Measurements from ENCODE around the gene TMEM132C. TPM values are rescaled to one million over a fixed set of nuclear protein-coding genes. Genes with fewer than 3 reads are reported as not detected.

The TMEM132C gene
- total and polyA plus RNA-seq, 2 of the 4 experiments (the other 2 are of a cell fraction), result not detected

DNA sequence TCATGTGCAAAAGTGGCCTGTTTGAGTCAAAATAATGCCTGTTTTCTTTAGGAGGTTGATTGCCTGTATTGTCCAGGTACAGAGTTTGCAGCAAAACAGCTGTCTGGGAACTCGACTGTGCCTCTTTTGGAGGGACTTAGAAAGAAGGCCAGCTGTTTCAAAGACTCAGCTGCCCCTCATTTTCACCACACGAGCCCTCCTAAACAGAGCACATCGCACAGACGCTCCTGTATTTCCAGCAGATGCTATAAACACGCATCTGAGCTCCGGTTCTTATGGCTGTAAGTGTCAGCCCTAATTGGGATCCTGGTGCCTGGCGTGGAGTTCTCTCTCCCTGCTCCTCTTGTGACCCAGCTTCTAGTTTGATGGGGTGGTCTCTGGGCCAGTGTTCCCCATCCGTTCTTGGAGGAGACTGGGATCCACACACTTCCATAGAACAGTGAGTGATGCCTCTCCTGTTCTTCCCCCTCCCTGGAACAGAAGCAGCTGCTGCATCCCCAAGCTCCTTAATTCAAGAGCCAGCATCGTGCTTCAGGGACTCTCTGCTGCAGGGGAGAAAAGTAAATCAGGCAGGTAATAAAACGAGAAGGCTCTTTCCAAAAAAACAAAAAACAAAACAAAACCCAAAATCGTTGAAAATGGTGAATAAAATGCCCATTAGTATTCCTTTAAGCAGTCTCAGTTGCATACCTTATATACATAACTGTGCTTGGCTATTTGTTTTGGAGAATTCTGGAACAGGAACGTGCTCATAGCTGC is 287.8 kb downstream of the TMEM132C start:
- no TSS peak for BruUV-seq (replicated peaks)
- dilution Hi-C loops (cut with HindIII; ENCODE audit: low sequenced_read_pairs, unreplicated experiment) (no loop called here), intact Hi-C loops (cut with micrococcal nuclease) (no loop called here), in situ Hi-C loops (cut with MboI; ENCODE audit: low sequenced_read_pairs) (no loop called here)
- no peak overlapping the region for H4K5ac ChIP-seq (ENCODE audit: low read depth, low read length)
- no peak overlapping the region for H3K4me3 ChIP-seq (ENCODE audit: insufficient read depth, low read depth, low read length)
- no peak overlapping the region for H2AK9ac ChIP-seq (replicated peaks; ENCODE audit: low read depth, low read length, poor library complexity)
- no peak overlapping the region for H4K8ac ChIP-seq (ENCODE audit: low read depth in 2 of 2, low read length in 2 of 2)
- H3K18ac ChIP-seq (ENCODE audit: low read depth, low read length), result no peak overlapping the region
- no peaks in the 10 kb centered on the region for H3K9me1 ChIP-seq (ENCODE audit: insufficient read depth, low read length)
- H2AK5ac ChIP-seq (ENCODE audit: low read depth, low read length), result no peak overlapping the region
- H3K56ac ChIP-seq (ENCODE audit: extremely low read depth, insufficient read depth, low read length), result no peak overlapping the region
- H2BK15ac ChIP-seq (ENCODE audit: low read depth, low read length), result no peak overlapping the region
- H3K4me2 ChIP-seq (ENCODE audit: low read depth, low read length), result no peak overlapping the region
- ATAC-seq (ENCODE audit: low read depth), result no peak
- WGBS, 2 experiments (ENCODE audit: extremely low coverage in 2 of 2, insufficient read length in 1 of 2), result no CpG with 5 or more reads among the region's 12 CpGs
- no peaks in the 10 kb centered on the region for H3K36me3 ChIP-seq (ENCODE audit: control insufficient read depth, insufficient read depth, low read length)
- no peak overlapping the region for H4K91ac ChIP-seq (ENCODE audit: insufficient read depth, low read depth, low read length)
- peaks cover 39% of the 10 kb centered on the region for H3K9me3 ChIP-seq (ENCODE audit: control insufficient read depth, insufficient read depth, low read length)
- TF ChIP-seq, protein P1, sequence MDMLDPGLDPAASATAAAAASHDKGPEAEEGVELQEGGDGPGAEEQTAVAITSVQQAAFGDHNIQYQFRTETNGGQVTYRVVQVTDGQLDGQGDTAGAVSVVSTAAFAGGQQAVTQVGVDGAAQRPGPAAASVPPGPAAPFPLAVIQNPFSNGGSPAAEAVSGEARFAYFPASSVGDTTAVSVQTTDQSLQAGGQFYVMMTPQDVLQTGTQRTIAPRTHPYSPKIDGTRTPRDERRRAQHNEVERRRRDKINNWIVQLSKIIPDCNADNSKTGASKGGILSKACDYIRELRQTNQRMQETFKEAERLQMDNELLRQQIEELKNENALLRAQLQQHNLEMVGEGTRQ (IDR thresholded peaks at IDR 0.05; ENCODE audit: low read depth, low read length), result no peak
- TF ChIP-seq, protein P2, sequence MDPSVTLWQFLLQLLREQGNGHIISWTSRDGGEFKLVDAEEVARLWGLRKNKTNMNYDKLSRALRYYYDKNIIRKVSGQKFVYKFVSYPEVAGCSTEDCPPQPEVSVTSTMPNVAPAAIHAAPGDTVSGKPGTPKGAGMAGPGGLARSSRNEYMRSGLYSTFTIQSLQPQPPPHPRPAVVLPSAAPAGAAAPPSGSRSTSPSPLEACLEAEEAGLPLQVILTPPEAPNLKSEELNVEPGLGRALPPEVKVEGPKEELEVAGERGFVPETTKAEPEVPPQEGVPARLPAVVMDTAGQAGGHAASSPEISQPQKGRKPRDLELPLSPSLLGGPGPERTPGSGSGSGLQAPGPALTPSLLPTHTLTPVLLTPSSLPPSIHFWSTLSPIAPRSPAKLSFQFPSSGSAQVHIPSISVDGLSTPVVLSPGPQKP (IDR thresholded peaks at IDR 0.05; ENCODE audit: borderline replicate concordance, low read depth, low read length), result no peak
- TF ChIP-seq, protein P3, sequence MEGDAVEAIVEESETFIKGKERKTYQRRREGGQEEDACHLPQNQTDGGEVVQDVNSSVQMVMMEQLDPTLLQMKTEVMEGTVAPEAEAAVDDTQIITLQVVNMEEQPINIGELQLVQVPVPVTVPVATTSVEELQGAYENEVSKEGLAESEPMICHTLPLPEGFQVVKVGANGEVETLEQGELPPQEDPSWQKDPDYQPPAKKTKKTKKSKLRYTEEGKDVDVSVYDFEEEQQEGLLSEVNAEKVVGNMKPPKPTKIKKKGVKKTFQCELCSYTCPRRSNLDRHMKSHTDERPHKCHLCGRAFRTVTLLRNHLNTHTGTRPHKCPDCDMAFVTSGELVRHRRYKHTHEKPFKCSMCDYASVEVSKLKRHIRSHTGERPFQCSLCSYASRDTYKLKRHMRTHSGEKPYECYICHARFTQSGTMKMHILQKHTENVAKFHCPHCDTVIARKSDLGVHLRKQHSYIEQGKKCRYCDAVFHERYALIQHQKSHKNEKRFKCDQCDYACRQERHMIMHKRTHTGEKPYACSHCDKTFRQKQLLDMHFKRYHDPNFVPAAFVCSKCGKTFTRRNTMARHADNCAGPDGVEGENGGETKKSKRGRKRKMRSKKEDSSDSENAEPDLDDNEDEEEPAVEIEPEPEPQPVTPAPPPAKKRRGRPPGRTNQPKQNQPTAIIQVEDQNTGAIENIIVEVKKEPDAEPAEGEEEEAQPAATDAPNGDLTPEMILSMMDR (conservative IDR thresholded peaks at IDR 0.05; ENCODE audit: low read depth, low read length), result no peak
- TF ChIP-seq FOS (IDR thresholded peaks at IDR 0.05; ENCODE audit: low read depth, low read length) (no peak), MAZ (IDR thresholded peaks at IDR 0.05; ENCODE audit: borderline replicate concordance, low read depth, low read length) (no peak), CEBPB (IDR thresholded peaks at IDR 0.05; ENCODE audit: low read depth, low read length) (no peak)
- no peaks in the 10 kb centered on the region for H3K79me1 ChIP-seq (ENCODE audit: low read depth in 1 of 2, low read length in 2 of 2)
- no peaks in the 10 kb centered on the region for H3K27me3 ChIP-seq (ENCODE audit: control insufficient read depth, insufficient read depth, low read length)
- H3K27ac ChIP-seq (ENCODE audit: insufficient read depth, low read length), result no peak overlapping the region
- no peak overlapping the region for H2BK20ac ChIP-seq (ENCODE audit: low read depth, low read length)
- DNase-seq, result no peak
- no peak overlapping the region for H3K14ac ChIP-seq (replicated peaks; ENCODE audit: low read depth, low read length)
- no peak overlapping the region for H3K23ac ChIP-seq (ENCODE audit: low read depth, low read length)
- H4K20me1 ChIP-seq (ENCODE audit: insufficient read depth, low read length), result no peaks in the 10 kb centered on the region
- no peak overlapping the region for H3K4ac ChIP-seq (ENCODE audit: low read depth, low read length)
- H3K4me1 ChIP-seq (ENCODE audit: control insufficient read depth, insufficient read depth, low read length), result no peaks in the 10 kb centered on the region
- H2BK120ac ChIP-seq (ENCODE audit: low read depth, low read length), result no peak overlapping the region
- no peak overlapping the region for H2AFZ ChIP-seq (replicated peaks; ENCODE audit: low read length, poor library complexity)
- H2BK5ac ChIP-seq (ENCODE audit: low read depth, low read length, poor library complexity, severe bottlenecking), result no peak overlapping the region
- H3K9ac ChIP-seq (ENCODE audit: low read depth, low read length), result no peak overlapping the region
- POLR2A ChIA-PET (ENCODE audit: unreplicated experiment), result no interaction called here
- CTCF ChIA-PET, result no interaction called here

All from IMR-90 (cell line).